NCI-H226 (cell line): ENCODE results near the gene LPAR1.

Source experiments
- DNase-seq: peaks from one replicate; pipeline ENCODE4 v3.0.0-alpha.2; 2015

The LPAR1 gene

DNA sequence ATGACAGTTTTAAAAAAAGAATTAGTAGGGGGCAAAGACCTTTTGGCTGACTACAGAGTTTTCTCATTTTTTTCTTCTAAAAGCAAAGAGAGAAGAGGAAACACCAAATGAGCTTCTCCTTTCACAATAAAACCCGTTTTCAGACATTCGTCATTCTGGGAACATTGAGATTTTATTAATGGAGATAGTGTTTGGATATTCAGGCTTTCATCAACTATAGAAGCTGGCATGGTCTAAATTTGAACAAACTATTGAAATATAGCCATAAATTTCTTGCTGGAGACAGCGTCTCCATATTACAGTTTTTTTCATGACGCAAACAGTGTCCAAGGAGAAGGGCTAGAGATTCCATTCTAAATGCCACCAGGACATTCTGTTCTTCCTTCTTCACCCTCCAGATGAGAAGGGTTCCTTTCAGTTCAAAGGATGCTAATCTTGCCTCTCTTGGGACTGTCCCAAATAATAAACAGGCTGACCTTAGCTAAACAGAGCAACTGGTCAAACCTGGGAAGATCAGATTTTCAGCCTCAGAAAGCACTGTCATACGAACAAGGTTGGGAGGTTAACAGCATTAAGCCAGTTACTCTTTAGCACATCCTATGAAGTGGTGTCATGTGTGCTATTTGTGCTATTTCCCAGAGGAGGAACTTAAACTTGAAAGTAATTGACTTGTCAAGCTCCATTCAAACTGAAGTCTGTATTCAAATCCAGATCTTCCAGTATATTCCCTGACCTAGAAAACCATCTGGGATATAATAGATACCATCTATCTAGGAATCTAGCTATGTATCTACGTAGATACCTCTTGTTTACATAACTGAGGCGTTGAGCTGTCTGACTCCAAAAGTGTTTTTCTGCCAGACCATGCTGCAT is 125.6 kb downstream of the LPAR1 start:
- no peak for DNase-seq

DNA sequence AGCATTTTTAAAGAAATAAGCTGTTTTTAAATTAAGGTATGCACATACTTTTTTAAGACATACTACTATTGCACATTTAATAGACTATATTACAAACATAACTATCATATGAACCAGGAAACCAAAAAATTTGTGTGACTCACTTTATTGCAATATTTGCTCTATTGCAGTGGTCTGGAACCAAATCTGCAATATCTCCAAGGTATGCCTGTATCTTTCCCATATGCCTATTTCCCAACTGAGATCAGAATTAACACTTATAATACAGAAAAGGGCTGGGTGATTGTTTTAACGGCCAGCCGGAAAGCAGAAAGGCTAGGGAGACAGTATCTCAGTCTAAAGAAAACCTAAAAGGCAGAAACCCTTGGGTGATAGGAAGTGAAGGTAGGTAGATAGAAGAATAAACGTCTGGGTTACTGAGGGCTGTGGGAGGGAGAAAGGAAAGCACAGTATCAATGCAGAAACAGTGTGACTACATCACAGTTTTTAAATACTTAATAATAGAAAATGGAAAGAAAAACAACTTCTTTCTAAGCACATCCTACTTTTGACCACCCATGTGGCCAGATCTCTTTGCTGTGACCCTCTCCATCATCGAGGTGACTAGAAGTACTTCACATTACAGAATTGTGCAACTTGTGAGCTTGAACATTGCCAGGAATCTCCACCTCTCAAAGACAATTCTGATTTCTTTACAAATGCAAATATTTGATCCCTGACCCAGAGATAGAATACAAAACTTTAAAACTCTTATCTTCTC is 126.4 kb downstream of the LPAR1 start:
- DNase-seq, result peak; percentile 70

DNA sequence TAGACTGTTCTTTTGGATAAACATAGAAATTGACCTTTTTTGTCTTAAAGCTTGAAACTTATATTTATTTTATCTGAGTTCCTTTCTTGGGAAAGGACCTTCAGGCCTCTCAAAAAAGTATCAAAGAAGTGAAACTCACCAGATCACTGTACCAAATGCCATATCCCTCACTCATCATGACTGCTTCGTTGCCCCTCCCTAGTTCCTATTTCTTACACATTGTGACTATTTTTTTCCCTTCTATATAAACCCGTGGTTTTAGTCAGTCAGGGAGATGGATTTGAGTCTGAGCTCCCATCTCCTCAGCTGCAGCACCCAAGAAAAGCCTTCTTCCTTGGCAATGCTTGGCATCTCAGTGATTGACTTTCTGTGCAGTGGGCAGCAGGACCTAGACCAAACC is 129.4 kb downstream of the LPAR1 start:
- DNase-seq, result no peak

DNA sequence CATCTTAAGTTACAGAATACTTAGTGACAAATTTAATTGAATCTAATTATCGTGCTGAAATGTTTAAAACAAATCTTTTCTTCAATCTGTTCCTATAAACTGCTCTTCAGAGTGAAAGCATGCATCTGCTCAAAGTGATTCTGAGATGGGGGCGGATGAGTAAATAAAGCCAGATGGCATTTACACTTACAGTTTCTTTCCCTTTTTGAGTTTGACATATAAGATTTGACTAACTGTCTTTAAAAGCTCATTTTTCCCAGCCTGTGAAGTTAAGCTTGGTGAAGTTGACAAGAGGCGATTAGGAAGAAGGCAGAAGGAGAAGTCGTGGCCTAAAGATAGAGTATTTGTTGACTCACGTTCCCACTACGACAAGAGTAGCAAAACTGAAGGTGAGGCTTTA is 137.4 kb downstream of the LPAR1 start:
- no peak for DNase-seq

- no peak for DNase-seq
Observed at GRCh38 chr9:110900456-110900855, 137.8 kb downstream of the LPAR1 start.

- no peak for DNase-seq
Observed at GRCh38 chr9:110898866-110899265, 139.4 kb downstream of the LPAR1 start.

DNA sequence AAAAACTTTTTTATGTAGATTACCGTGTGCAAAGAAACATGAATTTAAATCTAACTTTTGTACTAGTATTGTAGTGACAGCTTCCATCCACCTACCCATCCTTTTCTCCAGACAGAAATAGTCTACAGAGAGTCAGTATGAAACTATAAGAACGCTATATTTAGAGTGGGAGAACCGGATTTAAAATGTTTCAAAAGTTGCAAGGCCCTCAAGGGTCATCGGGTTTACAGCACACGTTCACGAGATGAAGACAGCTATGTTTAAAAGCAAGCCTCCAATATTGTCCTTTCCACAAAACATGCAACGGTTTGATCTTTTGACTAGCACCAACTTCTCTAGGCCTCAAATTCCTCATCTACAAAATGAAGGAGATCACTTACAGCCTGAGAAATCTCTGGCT is 139.9 kb downstream of the LPAR1 start:
- no peak for DNase-seq

GRCh38 chr9:110897943-110898342 is 140.3 kb downstream of the LPAR1 start:
- no peak for DNase-seq

GRCh38 chr9:110895147-110895905 is 142.9 kb downstream of the LPAR1 start:
- no peak for DNase-seq

DNA sequence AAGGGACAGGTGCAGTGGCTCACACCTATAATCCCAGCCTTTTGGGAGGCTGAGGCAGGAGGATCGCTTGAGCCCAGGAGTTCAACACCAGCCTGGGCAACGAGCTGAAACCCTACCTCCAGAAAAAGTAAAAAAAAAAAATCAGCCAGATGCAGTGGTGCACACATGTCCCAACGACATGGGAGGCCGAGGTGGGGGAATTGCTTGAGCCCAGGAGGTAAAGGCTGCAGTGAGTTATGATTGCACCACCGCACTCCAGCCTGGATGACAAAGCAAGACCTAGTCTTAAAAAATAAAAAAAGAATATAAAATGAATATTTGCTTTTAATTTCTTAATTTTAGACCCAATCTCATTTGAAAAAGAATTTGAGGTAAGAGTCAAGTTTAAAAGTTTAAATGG is 143.5 kb downstream of the LPAR1 start:
- no peak for DNase-seq

DNA sequence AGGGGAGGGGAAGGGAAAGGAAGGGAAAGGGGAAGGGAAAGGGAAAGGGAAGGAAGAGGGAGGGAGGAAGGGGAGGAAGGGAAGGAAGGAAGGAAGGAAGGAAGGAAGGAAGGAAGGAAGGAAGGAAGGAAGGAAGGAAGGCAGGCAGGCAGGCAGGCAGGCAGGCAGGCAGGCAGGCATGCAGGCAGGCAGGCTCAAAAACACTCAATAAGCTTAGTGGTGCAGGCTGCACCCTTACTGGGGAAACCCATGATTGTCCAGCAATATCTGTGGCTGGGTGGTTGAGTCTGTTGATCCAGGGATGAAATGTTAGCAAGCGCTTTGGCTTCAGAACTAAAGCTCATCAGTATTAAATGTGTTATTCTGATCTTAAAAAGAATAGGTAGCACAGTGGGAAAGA is 145.6 kb downstream of the LPAR1 start:
- no peak for DNase-seq

- DNase-seq, result no peak
Observed at GRCh38 chr9:110891760-110892159, 146.5 kb downstream of the LPAR1 start.

DNA sequence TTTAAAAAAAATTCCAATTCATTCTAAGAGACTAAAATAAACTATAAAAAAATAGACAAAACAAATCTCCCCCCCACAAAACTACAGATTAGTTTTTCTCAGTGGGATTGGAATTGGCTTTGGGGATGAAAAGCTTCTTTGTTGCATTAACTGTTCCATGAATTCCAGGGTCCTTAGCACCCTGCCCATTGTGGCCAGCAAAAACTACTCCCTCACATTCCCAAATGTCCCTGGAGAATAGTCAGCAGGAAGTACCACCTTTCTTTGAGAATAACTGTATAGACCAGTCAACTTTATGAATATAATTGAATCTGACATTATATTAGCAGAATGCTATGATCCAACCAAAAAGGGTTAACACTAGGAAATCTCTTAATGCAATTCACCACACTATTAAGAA is 147.9 kb downstream of the LPAR1 start:
- no peak for DNase-seq

- no peak for DNase-seq
Observed at GRCh38 chr9:110887276-110887675, 151.0 kb downstream of the LPAR1 start.

GRCh38 chr9:110886832-110887231 is 151.4 kb downstream of the LPAR1 start:
- DNase-seq, result no peak

GRCh38 chr9:110880189-110880588 is 158.1 kb downstream of the LPAR1 start:
- no peak for DNase-seq

- no peak for DNase-seq
Observed at GRCh38 chr9:110877374-110877773, 160.9 kb downstream of the LPAR1 start.

DNA sequence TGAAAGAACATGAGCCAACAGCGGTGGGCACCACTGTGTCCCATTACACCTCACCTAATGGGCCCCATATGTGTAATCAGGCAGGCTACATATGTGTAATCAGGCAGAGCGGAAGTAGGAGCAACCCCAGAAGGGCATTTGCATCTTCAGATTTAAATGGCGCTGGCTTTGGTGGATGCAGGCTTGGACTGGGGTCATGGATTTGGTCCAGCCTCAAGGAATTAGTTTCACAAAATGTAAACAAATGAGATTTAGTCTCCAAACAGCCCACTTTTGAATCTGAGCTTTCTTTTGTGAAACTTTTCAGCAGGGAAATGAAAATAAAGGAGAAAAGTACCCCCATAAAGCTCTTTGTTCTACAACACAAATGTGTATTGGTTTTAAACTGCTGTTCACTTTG is 161.3 kb downstream of the LPAR1 start:
- no peak for DNase-seq

DNA sequence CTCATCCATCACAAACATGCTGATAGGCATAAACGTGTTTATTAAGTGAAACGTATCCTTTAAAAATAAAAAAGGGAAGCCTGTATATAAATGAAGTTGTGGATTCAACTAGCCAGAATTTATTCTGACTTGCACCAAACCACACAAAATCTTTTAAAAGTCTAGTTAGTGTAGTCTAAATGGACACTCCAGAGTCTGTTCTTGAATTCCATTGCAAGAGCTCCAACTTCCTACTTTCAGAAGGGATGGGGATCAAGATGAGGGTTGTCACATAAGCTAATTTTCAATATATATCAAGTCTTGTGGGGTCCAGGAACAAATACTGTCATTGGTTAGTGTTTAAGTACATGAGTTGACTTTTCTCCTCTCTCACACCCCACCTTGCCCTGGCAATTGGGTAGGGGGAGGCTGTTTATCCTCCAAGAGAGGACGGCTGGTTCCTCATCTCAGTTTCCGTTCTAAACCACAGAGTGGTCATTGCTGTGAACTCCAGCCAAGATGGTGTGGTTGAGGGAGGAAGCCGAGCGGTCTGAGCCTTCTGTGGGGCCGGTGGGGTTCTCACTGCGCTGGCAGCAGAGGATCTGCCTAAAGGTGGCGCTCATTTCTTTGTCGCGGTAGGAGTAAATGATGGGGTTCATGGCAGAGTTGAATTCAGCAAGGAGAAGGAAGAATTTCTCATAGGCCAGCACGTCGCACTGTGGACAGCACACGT is 163.2 kb downstream of the LPAR1 start:
- no peak for DNase-seq

DNA sequence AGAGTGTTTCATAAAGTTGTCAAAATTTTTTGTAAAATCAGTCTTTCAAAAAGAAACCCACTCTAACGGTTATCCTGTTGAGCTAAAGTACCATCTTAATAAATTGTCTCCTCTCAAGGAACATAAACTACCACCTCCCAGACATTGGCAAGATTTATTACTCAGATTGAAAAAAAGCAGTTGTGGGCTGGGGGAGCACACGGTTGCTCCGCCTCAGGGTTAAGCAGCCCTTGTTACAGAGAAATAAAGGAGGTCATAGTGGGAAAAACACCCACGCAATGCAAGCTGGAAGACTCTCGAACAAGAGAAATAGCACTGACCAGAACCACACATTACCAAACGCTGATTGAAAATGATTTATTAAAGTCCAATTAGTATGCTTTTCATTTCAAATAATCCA is 165.3 kb downstream of the LPAR1 start:
- DNase-seq, result no peak

DNA sequence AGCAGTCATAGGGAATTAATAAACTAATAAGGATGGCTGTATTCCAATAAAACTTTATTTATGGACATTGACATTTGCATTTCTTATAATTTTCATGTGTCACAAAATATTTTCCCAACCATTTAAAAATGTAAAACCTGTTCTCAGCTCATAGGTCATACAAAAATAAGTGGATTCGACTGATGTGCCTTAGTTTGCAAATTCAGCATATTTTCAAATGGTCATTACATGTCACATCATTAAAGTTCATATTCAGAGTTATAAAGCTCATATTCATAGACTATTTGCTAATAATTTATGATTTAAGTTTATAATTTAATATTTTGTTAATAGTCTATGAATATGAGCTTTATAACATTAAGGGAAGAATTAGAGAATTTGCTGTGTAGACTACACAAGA is 166.5 kb downstream of the LPAR1 start:
- DNase-seq, result no peak

GRCh38 chr9:110869931-110870330 is 168.3 kb downstream of the LPAR1 start:
- DNase-seq, result no peak

- no peak for DNase-seq
Observed at GRCh38 chr9:110864011-110864410, 174.3 kb downstream of the LPAR1 start.
